ENCODE results near the gene TLDC2.
A peak's percentile ranks its signal among the peaks of the same experiment; 100 is the strongest.

TLDC2 gene

GRCh38 chr20:36849333-36850065, 26.4 kb upstream of the TLDC2 start:
- DNase-seq (ENCODE audit: low read depth in 2 of 2) = no peak

- DNase-seq (ENCODE audit: low read depth in 2 of 2) = no peak
Observed at GRCh38 chr20:36850759-36851158, 25.2 kb upstream of the TLDC2 start.

- no peak for DNase-seq (ENCODE audit: low read depth in 2 of 2)
Observed at GRCh38 chr20:36851490-36851889, 24.4 kb upstream of the TLDC2 start.

GRCh38 chr20:36852187-36852586, 23.8 kb upstream of the TLDC2 start:
- DNase-seq (ENCODE audit: low read depth in 2 of 2) = no peak

- DNase-seq (ENCODE audit: low read depth in 2 of 2) = no peak
Observed at GRCh38 chr20:36854348-36855240, 21.3 kb upstream of the TLDC2 start.

- no peak for DNase-seq (ENCODE audit: low read depth in 2 of 2)
Observed at GRCh38 chr20:36855241-36855657, 20.7 kb upstream of the TLDC2 start.

- DNase-seq (ENCODE audit: low read depth in 2 of 2) = no peak
Observed at GRCh38 chr20:36856195-36856594, 19.7 kb upstream of the TLDC2 start.

- no peak for DNase-seq (ENCODE audit: low read depth in 2 of 2)
Observed at GRCh38 chr20:36856691-36857635, 19.0 kb upstream of the TLDC2 start.

GRCh38 chr20:36859282-36859555, 16.7 kb upstream of the TLDC2 start:
- DNase-seq (ENCODE audit: low read depth in 2 of 2) = no peak

- no peak for DNase-seq (ENCODE audit: low read depth in 2 of 2)
Observed at GRCh38 chr20:36859700-36860330, 16.1 kb upstream of the TLDC2 start.

- DNase-seq (ENCODE audit: low read depth in 2 of 2) = no peak
Observed at GRCh38 chr20:36860339-36860738, 15.6 kb upstream of the TLDC2 start.

- no peak for DNase-seq (ENCODE audit: low read depth in 2 of 2)
Observed at GRCh38 chr20:36860811-36861624, 14.9 kb upstream of the TLDC2 start.

- DNase-seq (ENCODE audit: low read depth in 2 of 2) = no peak
Observed at GRCh38 chr20:36861625-36861874, 14.4 kb upstream of the TLDC2 start.

GRCh38 chr20:36861875-36862801, 13.8 kb upstream of the TLDC2 start:
- peak in 1 of 2 experiments; percentile 40 for DNase-seq (ENCODE audit: low read depth in 2 of 2)

- no peak for DNase-seq (ENCODE audit: low read depth in 2 of 2)
Observed at GRCh38 chr20:36862857-36863668, 12.9 kb upstream of the TLDC2 start.

GRCh38 chr20:36865076-36865860, 10.7 kb upstream of the TLDC2 start:
- DNase-seq (ENCODE audit: low read depth in 2 of 2) = no peak

GRCh38 chr20:36865861-36866149, 10.1 kb upstream of the TLDC2 start:
- DNase-seq (ENCODE audit: low read depth in 2 of 2) = no peak

GRCh38 chr20:36866164-36866563, 9.8 kb upstream of the TLDC2 start:
- DNase-seq (ENCODE audit: low read depth in 2 of 2) = no peak

Measured in fibroblast of skin of left biceps (primary cell).